ENCODE measurements around the gene NCK1.
"Not testable (repeated sequence)": the region's sequence is repeated elsewhere in the genome, so short reads cannot be mapped to it uniquely, and the experiment has no call there.

NCK1 gene

GRCh38 chr3:136952292-136952691, 90.3 kb downstream of the NCK1 start:
- no peak for DNase-seq

- no peak for DNase-seq
These were observed 92.2 kb downstream of the NCK1 start for GRCh38 chr3:136954251-136954650.

DNA sequence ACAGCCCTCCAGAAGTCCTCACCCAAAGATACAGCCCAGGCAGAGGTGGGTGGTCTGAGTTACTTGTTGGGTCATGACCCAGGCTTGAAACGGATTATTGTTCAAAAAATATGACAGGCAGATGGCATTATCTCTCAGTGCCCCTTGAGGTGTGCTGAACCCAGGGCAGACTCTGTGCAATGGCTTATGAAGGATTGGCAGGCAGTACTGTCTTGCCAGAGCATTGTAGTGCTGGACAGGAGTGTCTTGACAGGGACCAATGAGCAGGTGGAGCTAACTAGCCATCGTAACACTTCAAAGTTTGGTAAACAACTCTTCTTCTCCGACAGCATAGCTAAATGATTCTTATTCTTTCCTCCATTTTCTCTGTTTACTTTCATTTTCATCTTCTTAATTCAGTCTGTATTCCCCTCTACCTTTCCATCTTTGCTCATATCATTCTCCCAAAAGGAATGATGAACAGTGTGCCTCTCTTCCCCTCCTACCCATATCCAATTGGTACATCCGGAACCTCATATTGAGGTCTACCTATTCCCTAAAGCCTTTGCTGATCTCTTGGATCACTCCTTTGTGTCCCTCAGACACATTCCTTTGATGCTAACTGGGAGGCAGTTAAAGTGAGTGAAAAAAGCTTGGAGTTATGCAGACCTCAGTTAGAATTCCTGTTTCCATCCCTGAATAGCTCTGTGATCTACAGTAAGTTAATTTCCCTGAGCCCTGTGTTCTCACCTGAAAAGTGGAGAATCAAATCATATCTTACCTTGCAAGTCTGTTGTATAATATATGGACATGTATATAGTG, 93.2 kb downstream of the NCK1 start:
- DNase-seq = no peak

- DNase-seq = no peak
These were observed 93.8 kb downstream of the NCK1 start for GRCh38 chr3:136955813-136956212.

- DNase-seq = no peak
These were observed 95.0 kb downstream of the NCK1 start for GRCh38 chr3:136956971-136957370.

DNA sequence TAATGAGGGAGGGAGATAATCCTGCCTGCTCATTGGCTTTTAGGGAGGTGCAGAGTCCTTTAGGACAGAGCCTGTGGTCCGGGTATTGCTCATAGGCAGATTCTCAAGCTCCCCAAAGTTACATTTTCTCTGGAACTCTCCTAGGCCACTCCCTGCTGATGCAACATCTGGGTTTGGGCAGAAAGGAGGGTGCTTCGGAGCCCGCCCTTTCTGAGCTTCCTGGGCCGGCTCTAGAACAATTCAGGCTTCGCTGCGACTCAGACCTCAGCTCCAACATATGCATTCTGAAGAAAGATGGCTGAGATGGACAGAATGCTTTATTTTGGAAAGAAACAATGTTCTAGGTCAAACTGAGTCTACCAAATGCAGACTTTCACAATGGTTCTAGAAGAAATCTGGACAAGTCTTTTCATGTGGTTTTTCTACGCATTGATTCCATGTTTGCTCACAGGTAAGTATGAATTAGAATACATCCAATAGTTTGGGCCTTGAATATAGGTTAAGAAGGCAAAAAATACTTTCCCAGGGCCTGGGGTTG, 95.8 kb downstream of the NCK1 start, which contains the start of gene IL20RB:
Gene IL20RB, plus strand, starts transcription at position 233 of the 538 bp plus-strand sequence. Its CDS starts 131 bp downstream, at position 364.
- DNase-seq = no peak

- DNase-seq = no peak
These were observed 96.9 kb downstream of the NCK1 start for GRCh38 chr3:136958939-136959338.

DNA sequence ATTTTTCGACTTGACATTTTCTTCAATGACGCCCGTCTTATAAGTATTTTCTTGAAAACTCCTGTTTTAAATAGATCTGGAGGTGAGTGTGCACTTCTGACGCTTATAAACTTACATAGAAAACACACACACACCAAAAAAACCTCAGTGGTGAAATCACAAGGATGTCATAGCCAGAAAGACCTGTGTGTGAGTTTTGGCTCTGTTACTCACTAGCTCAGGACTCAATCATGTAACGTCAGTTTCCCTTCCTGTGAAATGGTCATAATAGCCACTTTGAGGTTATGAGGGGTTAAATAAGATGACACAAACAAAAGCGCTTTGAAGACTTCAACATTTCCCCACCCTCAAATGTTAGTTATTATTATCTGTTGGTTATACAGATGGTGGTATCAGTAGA, 97.6 kb downstream of the NCK1 start:
- DNase-seq = no peak

GRCh38 chr3:136960838-136961836, 99.1 kb downstream of the NCK1 start:
- DNase-seq = no peak

DNA sequence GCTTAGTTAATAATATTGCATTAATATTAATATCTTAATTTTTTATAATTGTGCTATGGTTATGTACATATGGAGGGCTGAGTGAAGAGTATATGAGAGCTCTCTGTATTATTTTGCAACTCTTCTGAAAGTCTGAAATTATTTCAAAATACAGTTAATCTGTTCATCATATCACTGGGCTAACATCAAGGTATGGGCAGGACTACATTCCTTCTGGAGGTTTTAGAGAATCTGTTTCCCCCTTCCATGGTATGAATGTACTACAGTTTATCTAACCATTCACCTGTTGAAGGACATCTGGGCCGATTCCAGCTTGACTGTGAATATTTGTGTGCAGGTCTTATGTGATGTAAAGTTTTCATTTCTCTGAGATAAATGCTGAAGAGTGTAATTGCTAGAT, 100.9 kb downstream of the NCK1 start:
- no peak for DNase-seq

DNA sequence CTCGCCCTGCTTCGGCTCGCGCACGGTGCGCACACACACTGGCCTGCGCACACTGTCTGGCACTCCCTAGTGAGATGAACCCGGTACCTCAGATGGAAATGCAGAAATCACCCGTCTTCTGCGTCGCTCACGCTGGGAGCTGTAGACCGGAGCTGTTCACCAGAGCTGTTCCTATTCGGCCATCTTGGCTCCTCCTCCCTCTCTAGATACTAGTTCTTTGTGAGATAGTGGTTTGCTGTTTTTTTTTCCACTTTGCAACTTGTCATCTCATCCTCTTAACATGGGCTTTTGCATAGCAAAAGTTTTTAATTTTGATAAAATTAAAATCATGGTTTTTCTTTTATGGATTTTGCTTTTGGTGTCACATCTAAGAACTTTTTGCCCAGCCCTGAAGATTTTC, 107.5 kb downstream of the NCK1 start:
- not testable (repeated sequence) for DNase-seq

- no peak for DNase-seq
These were observed 111.3 kb downstream of the NCK1 start for GRCh38 chr3:136973352-136973751.

DNA sequence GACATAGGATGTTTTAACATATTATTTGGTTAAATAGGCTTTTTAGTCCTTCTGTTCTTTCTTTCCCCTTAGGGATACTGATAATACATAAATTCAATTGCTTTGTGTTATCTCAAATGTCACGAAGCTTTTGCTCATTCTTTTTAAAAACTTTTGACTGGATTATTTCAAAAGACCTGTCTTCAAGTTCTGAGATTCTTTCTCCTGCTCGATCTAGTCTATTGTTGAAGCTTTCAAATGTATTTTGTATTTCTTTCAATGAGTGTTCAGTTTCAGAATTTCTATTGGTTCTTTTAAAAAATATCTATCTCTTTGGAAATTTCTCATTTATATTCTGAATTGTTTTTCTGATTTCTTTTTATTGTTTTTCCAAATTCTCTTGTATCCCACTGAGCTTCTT, 112.7 kb downstream of the NCK1 start:
- DNase-seq = no peak

GRCh38 chr3:136979204-136979603, 117.2 kb downstream of the NCK1 start:
- DNase-seq = no peak

GRCh38 chr3:136979684-136980083, 117.7 kb downstream of the NCK1 start:
- DNase-seq = peak; percentile 13

GRCh38 chr3:136982033-136982432, 120.0 kb downstream of the NCK1 start:
- DNase-seq = no peak

- DNase-seq = peak; percentile 1
These were observed 120.6 kb downstream of the NCK1 start for GRCh38 chr3:136982520-136983138.

DNA sequence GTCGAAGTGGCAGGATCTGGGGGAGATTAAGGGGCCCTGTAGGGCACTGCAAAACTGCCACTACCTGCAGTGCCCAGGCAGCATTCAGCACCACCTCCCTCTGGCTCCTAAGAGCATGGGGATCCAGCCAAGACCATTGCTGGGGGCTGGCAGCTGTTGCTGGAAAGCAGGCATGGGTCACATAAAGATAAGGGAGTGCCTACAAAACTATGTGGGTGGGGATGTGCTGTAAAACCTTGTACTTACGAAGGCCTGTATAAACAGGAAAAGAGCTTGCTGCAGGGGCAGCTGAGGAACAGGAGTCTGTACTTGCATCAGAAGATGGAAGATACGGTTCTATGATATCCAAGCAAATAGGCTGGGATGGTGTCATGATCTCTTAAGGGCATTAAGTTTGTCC, 122.8 kb downstream of the NCK1 start:
- DNase-seq = no peak

DNA sequence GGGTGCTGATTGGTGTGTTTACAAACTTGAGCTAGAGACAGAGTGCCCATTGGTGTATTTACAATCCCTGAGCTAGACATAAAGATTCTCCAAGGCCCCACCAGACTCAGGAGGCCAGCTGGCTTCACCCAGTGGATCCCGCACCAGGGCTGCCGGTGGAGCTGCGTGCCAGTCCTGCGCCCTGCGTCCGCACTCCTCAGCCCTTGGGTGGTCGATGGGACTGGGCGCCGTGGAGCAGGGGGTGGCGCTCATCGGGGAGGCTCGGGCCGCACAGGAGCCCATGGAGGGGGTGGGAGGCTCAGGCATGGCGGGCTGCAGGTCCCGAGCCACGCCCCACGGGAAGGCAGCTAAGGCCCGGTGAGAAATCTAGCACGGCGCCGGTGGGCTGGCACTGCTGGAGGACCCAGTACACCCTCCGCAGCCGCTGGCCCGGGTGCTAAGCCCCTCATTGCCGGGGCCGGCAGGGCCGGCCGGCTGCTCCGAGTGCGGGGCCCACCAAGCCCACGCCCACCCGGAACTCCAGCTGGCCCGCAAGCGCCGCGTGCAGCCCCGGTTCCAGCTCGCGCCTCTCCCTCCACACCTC, 125.5 kb downstream of the NCK1 start:
- not testable (repeated sequence) for DNase-seq

GRCh38 chr3:136988651-136989050, 126.6 kb downstream of the NCK1 start:
- DNase-seq = no peak

DNA sequence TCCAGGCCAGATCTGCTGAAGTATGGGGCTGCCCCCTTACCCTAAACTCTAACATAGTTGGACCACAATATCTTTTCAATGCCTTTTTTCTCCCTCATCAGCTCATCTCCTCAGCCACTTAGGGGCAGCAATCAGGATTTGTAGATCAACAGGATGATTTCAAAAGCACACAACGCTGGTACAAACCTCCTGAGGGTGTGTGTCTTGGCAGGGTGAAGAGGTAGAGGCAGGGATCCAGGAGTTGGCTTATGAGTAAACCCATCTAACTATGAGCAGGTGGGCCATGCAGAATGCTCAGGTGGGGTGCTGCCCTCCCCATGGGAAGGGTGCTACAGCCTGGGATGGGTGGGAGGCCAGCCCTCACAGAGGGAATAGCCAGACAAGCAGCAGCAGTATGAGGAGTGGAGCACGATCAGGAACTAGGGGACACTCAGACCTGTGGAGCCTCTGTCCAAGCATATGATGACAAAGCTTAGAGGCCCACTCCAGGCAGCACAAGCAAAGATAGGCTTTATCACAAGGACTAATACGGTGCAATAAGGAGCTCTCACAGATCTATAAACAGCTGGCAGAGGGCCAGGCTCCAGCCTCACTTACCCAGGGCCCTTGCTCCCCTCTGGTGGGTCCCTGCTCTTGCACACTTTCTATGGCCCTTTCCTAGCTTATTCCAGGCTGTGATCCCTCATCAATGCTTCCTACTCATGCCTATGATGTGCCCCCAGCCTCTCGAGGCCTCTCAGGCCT, 127.9 kb downstream of the NCK1 start:
- DNase-seq = no peak

DNA sequence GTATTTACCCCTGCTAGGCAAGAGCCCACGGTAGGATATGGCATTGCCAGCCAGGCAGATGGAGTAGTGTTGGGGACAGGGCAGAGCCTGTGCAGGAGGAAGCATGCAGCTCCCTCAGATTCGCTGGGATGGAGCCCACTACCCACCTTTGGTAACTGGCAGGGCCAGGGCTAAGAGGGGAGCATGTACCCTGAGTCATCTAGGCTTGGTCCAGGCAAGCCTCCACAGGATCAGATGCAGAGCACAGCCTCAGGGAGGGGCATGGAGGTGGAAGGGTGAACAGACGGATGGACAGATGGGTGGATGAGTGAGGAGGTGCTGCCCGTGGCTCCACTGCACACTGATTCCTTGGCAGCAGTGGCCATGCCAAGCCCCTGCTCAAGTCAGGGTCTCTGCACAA, 128.8 kb downstream of the NCK1 start:
- no peak for DNase-seq

Data from kidney glomerular epithelial cell (primary cell).